Left colon (tissue), 2 donors: ENCODE measurements around the gene CD247. TPM values are rescaled to one million over a fixed set of nuclear protein-coding genes. Genes with fewer than 3 reads are reported as not detected.

Experiments used
- ATAC-seq: fragments of 200-7000 bp; cut with Tn5 transposase; one replicate; pipeline ENCODE4 v1.9.1; 2020; ENCODE audit warnings: mild to moderate bottlenecking, moderate library complexity
- DNase-seq, 2 donors: peaks; one replicate each; pipeline ENCODE4 v3.0.0-alpha.2; 2020
- intact Hi-C, 2 donors: fragments of 100-400 bp; cut with DNase I in 1 of 2; cut with micrococcal nuclease in 1 of 2; formaldehyde crosslinking; loops; one replicate each; pipeline versions ENCODE4 v1.11.2 to v1.14.0; 2022; cut with DNase I, micrococcal nuclease
- total RNA-seq, 2 donors: library from RNA; stranded (reverse); fragmentation: NEBNext Ultra II Directional; extraction: Animal tissue kit (Norgen Biotek cat#: 25700); gene quantifications; one replicate each; pipeline ENCODE4 v1.2.1, GENCODE V29; 2021
- donor health status: DM: no; HTN: no; CAD: no.
- donor health status: DM: yes; HTN: yes; CAD: no.

Gene CD247
- total RNA-seq, 2 donors from 2014 or later: 2.0 to 5.2 TPM

DNA sequence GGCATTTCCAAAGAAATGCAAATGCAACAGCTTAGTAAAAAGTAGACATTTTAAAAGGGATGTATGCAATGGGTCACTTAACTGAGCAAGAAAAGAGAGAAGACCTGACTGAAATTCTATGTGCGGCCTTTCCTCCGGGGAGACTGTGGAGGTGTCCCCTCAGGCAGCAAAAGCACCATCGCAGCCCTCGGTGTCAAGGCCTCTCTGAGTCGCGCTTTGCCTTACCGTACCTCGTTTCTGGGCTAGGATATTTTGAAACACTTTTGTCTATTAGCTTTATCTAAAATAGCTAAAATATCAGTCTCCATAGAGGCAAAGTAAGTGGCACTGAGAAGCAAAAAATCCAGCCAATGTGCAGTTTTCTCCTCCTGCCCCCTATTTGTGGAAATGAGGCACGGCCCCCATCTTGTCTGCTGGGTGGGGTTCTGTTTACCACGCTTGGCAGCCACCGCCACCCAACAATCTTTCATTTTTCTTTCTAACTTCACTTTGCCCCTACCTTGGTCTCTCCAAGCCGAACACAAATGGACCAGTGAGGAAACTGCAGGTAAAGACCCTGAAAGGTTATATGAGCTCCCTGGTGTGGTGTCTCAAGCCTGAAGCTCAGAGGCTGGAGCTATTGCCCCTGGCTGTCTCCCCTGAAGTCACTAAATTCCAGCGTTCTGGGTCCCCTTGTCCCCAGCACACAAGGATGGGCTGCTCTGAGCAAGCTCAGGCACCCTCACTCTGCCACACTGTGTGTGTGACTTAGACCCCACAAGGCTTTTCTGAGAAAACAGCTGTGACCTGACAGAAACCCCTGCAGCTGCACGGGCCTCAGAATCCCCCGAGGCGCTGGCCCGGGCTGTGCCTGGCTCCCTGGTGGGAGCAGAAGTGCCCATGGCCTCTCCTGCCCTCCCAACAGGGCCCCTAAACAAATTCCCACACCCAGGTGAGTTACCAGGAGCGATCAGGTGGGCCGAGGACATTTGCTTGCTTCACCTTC is 1.6 kb downstream of the CD247 start:
- no peak for DNase-seq
- intact Hi-C loops: no loop called here
- ATAC-seq: no peak

DNA sequence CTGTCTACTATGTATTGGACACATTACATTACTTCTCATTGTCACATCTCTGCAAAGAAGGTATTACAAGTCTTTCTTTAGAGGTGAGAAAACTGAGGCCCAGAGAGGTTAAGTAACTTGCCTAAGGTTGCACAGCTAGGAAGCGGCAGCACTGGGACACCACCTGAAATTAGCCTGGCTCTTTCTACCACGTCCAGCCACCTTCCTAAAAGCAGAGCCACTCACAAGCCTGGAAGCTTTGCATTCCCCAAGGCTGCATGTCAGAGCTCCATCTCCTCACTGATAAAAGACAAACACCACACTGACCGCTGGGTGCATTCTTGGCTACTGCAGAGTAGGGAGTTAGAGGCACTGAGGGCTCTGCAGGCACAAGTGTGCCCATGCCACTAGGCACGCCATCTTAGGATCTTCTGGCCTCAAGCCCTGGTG is 2.4 kb downstream of the CD247 start:
- intact Hi-C loops: no loop called here
- DNase-seq (no peak), ATAC-seq (no peak)

DNA sequence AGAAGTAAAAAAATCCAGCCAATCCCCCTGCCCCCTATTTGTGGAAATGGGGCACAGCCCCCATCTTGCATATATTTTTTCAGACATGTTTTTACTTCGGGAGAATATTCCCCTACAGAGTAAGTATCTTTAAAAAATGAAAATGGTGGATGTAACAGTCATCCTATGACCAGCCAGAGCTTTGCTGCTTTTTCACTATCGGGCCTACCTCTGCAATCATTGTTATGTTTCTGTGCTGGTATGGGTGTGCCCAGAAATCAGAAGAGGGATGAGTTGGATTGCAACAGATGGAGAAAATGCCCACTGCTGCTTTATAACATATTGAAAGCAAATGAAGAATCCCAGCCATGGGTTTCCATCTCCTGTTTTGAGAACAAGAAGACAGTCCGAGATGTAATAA is 2.9 kb downstream of the CD247 start:
- intact Hi-C loops: no loop called here

GRCh38 chr1:167514288-167514687 is 4.0 kb downstream of the CD247 start:
- intact Hi-C loops: no loop called here
- DNase-seq: no peak
- ATAC-seq: no peak

More for the DNA sequence above, 2.9 kb downstream of the CD247 start:
- DNase-seq: no peak
- ATAC-seq: no peak

- intact Hi-C loops: no loop called here
- DNase-seq (no peak), ATAC-seq (no peak)
Measured at GRCh38 chr1:167512046-167512654, 6.2 kb downstream of the CD247 start.

GRCh38 chr1:167511374-167511986 is 6.8 kb downstream of the CD247 start:
- intact Hi-C loops: no loop called here
- ATAC-seq: no peak
- no peak for DNase-seq

DNA sequence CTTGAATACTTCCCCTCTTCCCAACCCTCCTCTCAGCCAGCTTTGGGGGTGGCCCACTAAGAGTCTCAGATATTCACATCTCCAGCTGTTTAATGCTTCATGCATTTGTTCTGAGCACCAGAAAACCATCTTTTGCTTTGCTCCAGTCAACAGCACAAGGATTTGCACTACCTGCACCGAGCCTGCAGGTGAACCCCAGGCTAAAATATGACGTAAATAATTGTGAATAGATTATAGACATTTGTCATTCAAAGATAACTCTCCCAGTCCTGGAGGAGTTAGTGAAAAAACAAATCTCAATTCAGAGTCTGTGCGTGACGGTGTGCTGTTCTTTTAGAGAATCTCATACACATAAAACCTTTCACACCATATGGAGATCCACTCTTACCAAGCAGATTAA is 7.4 kb downstream of the CD247 start:
- intact Hi-C loops: no loop called here
- ATAC-seq (no peak), DNase-seq (no peak)

GRCh38 chr1:167510244-167510643 is 8.1 kb downstream of the CD247 start:
- intact Hi-C loops: no loop called here
- no peak for ATAC-seq
- DNase-seq: no peak

GRCh38 chr1:167509587-167509986 is 8.7 kb downstream of the CD247 start:
- ATAC-seq: no peak
- DNase-seq: no peak
- intact Hi-C loops: no loop called here

GRCh38 chr1:167507719-167508118 is 10.6 kb downstream of the CD247 start:
- intact Hi-C loops: no loop called here
- no peak for ATAC-seq
- DNase-seq: no peak

- ATAC-seq (no peak), DNase-seq (no peak)
- intact Hi-C loops: no loop called here
Measured at GRCh38 chr1:167504467-167504827, 13.9 kb downstream of the CD247 start.

- no peak for ATAC-seq
- no peak for DNase-seq
- intact Hi-C loops: no loop called here
Measured at GRCh38 chr1:167503626-167504466, 14.5 kb downstream of the CD247 start.

DNA sequence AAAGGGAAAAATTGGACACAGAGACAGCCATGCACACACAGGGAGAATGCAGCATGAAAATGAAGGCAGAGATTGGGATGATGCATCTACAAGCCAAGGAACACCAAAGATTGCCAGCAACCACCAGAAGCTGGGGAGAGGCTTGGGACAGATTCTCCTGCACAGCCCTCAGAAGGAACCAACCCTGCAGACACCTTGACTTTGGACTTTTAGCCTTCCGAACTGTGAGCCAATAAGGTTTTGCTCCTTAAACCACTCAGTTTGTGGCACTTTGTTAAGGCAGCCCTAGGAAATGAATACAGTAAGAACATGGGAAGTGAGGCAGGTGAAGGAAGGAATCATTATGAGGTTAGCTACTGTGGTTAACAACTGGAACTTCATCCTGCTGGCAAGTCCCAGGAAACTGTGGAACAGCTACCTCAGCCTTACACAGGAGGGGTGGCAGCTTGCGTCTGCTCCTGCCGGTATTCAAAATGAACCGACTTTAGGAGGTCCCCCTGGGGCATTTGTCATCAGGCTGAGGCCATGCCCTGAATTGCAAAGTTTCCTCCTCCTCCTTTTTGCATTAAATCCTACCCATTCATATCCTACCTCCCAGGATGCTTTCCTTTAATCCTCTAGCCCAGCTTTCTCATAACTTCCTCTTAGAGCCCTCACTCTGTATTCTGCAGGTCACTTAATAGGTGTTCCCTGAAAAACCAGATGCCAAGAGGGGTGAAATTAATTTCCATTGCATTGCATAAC is 15.4 kb downstream of the CD247 start:
- ATAC-seq: no peak
- intact Hi-C loops: no loop called here
- DNase-seq: no peak

- ATAC-seq: no peak
- intact Hi-C loops: no loop called here
- no peak for DNase-seq
Measured at GRCh38 chr1:167502192-167502551, 16.2 kb downstream of the CD247 start.

GRCh38 chr1:167501515-167502191 is 16.7 kb downstream of the CD247 start:
- intact Hi-C loops: no loop called here
- DNase-seq (no peak), ATAC-seq (no peak)

DNA sequence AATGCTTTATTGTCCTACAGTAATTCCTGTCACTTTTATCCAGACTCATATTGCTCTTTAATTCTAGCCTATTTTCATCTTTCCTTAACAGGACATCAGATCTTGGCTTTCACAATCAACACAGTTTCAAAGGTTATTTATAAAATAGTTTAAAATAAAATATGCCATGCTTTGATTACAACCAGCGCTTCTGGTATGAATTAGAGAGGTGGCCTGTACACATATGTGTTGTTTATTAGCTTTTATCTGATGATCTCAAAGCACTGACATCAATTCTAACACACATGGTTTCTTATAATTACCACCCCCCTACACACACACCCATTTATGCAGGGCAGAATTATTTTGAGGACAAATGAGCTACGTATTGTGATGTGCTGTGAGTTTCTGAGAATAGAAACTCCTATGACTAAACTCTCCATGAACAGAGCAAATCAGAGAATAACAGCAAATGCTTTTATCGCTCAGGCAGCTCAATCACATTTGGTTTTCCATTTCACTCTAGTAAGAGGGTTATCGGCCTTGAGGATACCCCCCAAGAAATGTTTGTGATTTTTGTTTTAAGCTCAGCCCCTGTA is 18.0 kb downstream of the CD247 start:
- ATAC-seq: no peak
- intact Hi-C loops: no loop called here
- no peak for DNase-seq

DNA sequence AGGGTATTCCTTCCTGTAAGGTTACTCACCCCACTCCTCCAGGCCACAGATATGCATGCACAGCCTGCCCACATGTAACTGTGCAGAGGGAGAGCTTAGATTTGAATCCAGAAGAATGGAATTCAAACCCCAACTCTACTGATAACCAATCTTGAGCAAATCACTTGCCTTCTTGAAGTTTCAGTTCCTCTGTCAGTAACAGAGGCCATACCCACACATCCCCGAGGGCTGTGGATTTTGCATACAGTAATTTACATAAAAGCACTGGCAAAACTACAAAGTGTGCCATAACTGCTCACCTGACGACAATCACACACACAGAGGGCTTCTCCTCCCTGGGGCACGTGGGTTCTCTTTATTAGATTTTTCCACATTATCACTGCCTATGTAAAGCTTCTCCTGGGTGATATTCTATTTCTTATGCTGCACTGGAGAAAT is 18.6 kb downstream of the CD247 start:
- intact Hi-C loops: no loop called here
- no peak for ATAC-seq
- DNase-seq: no peak

GRCh38 chr1:167499106-167499505 is 19.2 kb downstream of the CD247 start:
- intact Hi-C loops: no loop called here
- no peak for DNase-seq
- no peak for ATAC-seq
